Head of caudate nucleus (tissue), 42 donors: ENCODE measurements around the gene COMMD3.
A peak's percentile ranks its signal among the peaks of the same experiment; 100 is the strongest.

Experiments used
- DNase-seq, 42 donors: peaks; one replicate each; pipeline versions ENCODE4 v3.0.0 to v3.0.0-alpha.2; 2020 to 2021; ENCODE audit warnings: mixed read lengths in 7 of 42
- intact Hi-C: fragments of 100-400 bp; cut with DNase I; formaldehyde crosslinking; loops from one replicate; pipeline ENCODE4 v1.15.0; 2022

COMMD3 gene

DNA sequence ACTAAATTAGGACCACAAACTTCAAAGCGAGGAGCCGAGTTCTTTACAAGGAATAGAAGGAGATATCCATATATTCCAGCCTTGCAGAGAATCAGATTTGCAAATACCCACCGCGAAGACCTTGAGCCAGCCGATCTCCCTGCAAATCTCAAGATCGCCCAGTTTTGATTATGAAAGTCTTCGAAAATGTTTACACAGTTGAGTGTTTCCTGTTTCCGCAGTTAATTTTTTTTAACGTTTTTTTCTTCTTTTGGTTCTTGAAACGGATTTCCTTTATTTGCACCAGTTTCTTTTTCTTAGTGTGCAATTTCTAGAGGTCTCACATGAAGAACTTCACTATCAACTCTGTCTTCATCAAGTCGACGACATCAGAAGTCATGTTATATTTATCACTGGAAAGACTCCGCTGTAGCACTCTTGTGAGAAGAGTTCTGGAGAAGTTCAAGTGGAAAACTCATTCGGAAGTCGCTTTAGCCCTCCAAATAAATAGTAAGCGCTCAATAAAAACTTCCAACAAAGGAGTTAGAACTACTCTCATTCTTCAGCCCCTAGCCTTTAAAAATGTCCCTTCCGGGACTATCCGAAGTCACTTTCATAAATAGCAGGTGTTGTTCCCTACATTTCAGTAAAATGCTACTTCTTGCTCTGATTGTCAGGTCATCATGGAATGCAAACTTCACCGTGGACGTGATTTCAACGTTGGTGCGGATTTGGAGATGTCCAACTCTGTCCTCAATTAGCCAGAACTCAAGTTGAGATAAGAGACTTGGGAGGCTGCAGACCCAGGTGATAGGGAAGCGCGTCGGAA lies 17.2 kb downstream of the COMMD3 start:
- intact Hi-C loops = no loop called here
- DNase-seq = no peak

DNA sequence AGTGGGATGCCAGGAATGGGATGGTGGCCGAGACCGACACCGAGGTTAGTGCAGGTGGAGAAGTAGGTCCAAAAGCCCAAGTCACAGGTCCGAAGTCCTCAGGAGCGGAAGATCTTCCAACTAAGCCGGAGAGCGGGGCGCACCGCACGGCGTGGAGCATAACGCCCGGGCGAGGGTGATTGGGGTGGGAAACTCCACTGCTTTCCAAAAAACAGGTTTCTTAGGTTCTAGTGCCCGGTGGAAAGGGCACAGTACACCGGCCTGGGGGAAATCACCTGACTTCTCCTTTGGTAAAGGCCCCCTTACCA lies 17.7 kb downstream of the COMMD3 start:
- intact Hi-C loops = no loop called here
- DNase-seq = no peak

DNA sequence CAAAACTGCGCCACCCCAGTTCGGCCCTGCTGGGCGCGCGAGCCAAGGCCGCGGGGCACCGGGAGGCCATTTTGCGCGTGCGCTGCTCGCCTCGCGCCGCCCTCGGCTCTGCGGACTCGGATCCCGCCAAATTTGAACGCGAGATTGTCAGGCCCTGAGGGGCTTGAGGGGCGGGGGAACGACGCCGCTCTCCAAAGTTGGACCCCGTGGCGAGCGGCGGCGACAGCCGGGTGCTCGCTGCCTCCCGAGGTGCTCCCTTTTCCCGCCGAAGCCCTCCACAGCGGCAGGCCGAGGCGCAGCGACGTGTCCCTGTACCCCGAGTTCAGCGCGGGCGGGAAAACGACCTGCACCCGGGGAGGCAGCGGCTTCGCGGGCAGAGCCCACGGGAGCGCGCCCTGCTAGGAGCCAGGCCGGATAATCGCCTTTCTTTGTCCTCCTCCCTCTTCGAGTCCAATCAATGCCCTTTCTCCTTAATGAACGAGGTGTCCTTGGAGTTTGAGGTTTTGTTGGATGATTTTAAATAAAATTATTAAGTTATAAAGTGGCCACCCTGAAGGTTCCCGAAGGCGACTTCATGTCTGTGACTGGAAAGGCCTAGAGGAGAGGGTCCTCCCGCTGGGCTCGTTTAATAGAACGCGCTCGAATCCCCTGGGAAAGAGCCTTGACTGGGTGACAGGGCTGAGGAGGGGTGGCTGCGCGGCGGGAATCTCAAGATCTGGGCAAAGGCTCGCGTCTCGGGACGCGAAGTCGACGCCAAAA lies 18.4 kb downstream of the COMMD3 start:
- DNase-seq = peak in 4 of 42 donors; percentile 17 to 47 (median 26)
- intact Hi-C loops = no loop called here

DNA sequence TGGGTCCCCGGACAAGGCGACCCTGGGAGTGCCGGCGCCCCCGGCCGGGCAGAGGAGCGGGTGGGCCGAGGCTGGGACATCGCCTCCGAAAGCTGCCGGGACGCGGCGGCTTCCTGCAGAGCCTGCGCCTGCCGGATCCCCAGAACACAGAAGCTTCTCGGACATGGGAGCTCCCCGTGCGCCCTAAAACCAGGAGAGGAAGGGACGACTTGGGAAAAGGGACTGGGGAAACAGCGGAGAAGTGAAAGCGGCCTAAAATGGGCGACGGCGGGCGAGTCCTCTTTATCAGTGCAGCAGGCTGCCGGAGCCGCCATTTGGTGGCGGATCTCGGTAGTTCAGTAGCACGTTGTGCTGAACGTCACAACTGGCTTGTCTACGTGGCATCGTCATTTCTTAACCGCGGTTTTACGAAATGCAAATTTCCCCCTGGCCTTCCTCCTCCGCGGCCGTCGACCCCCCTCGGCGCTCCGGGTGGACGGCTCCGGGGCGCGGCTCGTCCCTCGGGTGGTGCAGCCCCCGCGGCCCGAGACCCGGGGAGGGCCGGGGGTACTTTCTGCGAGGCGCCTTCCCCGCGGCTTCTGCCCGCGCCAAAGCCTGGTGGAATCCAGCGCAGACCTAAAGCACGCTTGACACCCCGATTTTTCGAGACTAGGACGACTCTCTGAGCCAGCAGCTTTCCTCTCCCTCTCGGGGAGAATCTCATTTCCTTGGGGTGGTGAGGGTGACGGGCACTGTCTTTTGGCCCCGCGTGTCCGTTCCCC lies 19.2 kb downstream of the COMMD3 start:
- peak in 40 of 42 donors; percentile 25 to 76 (median 54) for DNase-seq
- intact Hi-C loops = no loop called here

DNA sequence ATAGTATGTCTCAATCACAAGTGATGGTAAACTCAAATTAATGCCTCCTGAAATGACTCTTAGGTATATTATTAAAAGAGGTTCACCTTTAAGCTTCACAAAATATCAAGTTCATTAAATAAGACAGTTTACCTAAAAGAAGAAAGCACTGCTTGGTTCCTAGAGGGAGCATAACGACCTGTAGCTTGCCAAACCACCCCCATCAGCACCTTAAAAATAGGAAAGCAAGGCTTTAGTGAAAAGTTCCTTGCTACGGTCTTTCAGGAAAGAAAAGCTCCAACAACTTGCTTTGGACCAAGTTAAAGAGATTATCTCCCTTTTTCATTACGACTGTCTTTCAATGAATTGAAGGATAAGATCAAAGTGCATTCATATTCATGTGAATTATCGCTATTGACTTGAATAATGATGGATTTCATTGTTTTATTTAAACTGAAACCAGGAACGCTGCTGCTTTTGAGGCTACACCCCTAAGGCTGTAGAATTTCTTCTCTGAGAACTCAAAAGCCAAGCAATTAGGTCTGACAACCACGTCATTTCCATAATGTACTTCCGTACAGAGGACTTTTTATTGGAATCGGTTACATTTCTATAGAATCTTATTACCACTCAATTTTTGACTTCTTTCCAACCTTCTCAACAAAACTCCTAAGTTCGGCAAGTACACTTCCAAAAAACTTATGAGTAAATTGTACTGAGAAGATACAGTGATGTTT lies 22.2 kb downstream of the COMMD3 start:
- intact Hi-C loops = no loop called here
- no peak for DNase-seq

DNA sequence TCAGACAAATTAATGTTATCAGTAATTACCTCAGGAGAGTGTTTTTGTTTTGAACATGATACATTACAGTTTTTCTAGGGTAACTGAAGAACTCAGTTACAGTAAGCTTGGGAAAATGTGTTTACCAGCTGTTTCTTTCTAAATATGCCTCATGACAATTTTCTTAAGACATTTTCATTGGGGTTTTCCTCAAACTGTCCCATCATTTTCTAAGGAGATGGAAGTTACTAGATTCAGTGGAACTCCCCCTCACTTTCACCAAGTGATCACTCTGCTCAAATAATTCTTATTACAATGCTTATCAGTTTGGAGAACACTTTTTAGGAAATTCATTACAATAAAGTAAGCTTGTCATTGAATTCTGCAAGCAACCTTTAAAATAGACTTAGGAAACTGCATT lies 22.7 kb downstream of the COMMD3 start:
- intact Hi-C loops = no loop called here
- no peak for DNase-seq

DNA sequence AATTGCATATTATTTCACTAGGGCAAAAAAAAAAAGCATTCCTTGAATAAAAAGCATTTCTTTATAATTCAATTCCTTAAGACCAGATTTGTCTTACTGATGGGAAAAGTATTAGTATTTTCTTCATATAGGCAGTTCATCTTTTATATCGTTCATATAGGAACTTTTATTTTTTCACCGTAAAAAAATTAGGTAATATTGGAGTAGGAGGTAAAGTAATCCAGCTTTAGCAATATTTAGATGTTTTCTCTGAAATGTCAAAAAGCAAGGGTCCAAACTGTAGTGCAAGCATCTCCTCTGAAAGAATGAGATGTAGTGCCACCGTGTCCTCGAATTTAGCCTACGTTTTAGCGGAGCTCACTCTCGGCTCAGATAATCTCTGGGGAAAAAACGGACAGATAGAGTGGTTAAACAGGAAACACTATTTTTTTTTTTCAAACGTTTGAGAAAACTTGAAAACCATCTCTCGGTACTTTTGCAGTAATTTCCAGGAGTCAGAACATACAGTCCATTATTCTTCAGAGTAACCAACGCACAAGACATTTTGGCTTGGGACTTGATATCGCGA lies 23.7 kb downstream of the COMMD3 start:
- intact Hi-C loops = loop anchor here (5.0 kb wide), 1 partner anchor 97 kb away; no protein-coding TSS in a partner anchor
- DNase-seq = peak in 2 of 42 donors; percentile 21 to 23

DNA sequence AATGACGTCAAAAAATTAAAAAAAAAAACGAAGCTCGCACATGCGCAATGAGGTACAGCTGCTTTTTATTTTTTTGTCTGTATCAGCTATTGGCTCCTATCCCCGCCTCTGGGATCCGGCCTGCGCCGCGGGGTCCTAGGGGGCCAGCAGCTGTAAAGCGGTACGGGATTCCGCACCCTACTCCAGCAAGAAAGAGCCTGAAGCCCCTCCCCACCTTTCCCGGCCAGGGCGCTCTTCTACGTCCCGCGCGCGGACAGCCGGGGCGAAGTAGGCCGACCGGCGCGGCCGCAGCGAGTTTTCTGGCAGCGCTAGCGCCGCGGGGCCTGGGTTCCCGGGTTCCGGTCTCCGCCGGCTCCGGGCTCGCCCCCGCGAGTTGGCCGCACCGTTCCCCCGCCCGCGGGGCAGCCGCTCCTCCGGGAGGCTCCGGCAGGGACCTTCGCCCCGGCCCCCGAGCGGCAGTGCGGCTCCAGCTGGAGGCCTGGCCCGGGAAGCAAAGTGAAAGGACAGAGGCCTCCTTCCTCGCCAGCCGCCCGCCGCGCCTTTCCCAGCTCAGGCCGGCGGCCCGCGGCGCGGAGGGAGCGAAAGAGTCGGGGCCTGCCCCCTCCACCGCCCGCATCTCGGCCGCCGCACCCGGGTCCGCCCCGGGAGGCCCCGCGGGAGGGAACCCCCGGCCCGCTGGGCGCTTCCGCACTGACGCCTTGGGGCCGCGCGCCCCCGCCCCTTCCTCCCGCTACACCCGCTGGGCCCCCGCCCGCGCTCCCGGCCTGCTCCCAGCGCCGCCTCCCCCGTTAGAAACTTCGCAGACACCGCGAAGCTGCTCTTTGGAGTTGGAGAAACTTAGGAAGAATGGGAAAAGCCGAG lies 24.4 kb downstream of the COMMD3 start:
- intact Hi-C loops = loop anchor here (5.0 kb wide), 1 partner anchor 97 kb away; no protein-coding TSS in a partner anchor
- peak; percentile 24 to 84 (median 72) for DNase-seq

DNA sequence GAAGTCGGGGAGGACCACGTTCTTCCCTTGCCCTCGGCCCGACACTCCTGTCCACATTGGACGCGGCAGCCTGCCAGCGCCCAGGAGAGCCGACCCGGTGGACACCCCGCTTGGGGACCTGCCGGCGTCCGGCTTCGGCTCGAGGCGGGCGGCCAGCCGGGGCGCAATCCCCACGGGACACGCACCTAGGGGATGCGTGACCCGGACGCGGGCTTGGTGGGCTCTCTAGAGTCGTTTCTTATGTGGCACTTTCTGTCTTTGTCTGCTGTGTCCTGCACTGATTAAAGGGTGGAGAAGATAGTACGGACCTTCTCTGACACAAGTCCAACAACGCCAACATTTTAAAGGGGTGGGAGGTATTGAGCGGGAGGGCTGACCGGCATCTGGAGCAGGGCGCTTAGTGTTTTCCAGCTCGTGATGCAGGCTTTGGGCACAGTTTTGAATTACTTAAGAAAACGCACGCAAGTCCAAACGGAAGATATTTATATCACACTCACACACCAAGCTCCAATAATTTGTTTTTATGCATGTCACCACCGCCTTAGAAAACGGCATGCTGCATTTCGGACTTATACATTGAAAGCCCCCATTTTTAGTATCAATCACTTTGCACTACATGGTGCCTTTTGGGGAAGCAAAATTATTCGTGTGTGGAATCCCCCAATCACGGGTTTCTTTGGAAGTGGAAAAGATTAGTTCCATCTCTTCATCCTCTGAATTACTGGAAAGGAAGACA lies 25.2 kb downstream of the COMMD3 start:
- peak in 3 of 42 donors; percentile 18 to 37 (median 30) for DNase-seq

DNA sequence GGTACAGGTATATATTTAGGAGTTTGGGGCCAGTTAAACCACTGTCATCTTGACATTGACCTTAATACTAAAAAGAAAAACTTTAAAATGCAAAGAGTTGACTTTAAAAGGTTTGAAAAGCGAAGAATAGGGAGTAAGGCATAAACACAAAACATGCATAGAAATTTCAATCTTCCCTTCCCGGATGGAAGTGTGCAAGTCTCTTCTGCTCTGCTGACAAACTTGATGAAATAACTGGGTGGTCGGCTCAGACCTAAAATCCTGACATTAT lies 25.7 kb downstream of the COMMD3 start:
- intact Hi-C loops = loop anchor here (5.0 kb wide), 1 partner anchor 95 kb away; no protein-coding TSS in a partner anchor
- DNase-seq = no peak

More for the DNA sequence above, 25.2 kb downstream of the COMMD3 start:
- intact Hi-C loops = loop anchor here (5.0 kb wide), 1 partner anchor 96 kb away; no protein-coding TSS in a partner anchor

DNA sequence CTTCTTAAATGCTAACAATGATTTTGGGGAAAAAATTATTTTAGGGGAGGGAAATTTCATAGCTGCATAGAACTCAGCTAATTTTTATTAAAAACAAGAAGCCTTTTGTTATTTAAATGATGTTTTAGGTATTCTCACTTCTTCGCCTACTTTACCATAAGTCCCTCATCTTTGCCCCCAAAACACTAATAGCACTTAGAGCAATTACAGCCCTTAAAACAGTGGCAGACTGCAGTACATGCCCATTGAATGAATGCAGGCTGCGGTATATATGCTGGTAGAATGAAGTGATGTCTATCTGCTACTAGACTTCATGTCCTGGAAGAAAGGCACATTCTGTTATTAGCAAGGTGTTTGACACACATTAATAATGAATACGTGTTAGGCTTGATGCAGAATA lies 26.2 kb downstream of the COMMD3 start:
- intact Hi-C loops = loop anchor here (5.0 kb wide), 1 partner anchor 95 kb away; no protein-coding TSS in a partner anchor
- no peak for DNase-seq

DNA sequence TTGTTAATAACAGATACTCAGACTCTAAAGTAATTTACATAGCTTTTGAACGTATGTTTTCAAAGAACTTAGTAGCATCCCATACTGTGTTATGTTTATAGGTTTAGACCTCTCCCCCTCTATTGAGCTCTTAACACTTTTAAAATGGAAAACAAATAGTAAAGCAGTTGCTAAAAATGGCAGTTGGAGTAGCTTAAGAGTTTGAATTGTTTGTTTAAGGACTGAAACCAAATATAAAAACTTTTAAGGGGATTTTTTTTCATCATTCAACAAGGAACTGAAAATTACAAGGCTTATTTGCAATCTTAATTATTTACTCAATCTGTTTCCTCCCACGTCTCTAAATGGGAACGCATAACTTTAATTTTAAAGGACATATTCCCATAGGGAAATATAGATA lies 27.5 kb downstream of the COMMD3 start:
- intact Hi-C loops = loop anchor here (5.0 kb wide), 1 partner anchor 94 kb away; no protein-coding TSS in a partner anchor

DNA sequence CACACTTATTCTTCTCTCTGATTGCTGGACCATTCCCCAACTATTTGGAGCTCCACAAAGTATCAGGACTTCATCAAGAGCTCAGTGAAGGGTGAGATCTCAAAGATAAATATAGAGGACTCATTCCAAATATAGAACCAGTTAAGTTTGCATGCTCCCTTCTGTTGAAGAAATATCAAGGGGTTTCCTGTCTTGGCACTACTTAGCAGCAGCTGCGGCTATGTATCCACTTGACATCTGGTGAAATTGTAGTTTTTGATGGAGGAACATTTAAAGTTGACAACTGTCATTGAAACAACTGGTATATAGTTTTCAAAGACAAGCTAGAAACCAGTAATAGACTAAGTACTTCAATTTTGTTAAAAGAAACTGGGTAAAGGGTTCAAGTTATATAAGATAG lies 28.1 kb downstream of the COMMD3 start:
- intact Hi-C loops = loop anchor here (5.0 kb wide), 1 partner anchor 93 kb away; no protein-coding TSS in a partner anchor
- DNase-seq = no peak

More for the DNA sequence above, 27.5 kb downstream of the COMMD3 start:
- no peak for DNase-seq

DNA sequence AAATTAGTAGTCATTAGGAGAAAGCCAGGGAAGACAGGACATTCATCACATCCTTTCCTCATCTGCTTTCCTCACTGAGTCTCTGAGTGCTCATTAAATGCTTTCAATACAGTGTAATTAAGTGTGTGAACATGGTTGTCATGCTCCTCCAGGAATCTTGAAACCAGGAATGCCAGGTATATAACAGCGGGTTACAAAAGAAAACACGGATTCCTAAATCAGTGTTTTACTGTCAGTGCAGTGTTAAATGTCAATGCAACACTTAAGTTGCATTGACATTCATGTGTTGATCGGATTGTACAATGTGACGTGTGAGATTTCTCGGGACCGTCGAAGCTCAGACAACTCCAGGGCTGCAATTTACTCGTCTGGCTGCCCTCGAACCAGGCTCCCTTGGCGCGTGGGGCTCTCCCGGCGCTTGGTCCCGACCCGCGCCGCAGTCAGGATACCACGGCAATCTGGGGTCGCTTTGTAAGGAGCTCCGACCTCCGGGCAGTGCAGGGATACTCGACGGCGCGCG lies 28.7 kb downstream of the COMMD3 start:
- no peak for DNase-seq
- intact Hi-C loops = loop anchor here (5.0 kb wide), 1 partner anchor 92 kb away; no protein-coding TSS in a partner anchor

DNA sequence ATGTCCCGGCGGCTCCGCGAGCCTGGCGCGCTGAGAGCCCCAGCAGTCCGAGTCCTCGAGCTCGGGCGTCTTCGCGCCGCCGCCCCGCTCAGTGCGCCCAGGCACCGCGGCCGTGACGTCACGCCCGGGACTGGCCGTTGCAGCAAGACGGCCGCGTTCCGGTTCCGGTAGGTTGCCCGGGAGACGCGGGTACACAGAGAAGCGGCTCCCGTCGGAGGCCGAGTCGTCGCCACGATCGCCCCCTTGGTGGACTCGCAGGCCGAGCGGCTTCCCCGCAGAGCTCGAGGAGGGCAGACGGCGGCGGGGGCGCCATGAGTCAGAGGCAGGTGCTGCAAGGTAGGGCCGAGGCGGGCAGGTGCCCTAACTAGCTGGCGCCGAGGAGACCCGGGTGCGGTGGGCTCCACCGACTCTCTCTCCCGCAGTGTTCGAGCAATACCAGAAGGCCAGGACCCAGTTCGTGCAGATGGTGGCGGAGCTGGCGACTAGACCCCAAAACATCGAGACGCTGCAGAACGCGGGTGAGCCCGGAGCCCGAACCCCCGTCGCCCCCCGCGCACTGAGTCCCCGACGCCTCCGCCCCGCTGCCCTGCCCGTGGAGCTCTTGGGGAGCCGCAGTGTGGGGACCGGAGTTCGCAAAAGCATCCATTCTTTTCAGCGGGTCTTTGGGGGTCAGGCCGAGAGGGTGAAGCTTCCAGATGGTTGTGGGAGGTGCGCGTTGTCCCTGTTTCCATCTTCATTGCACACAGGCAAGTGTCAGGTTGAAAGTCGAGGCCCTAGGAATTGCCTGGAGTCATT lies 29.3 kb downstream of the COMMD3 start, which contains the start of gene SPAG6:
SPAG6 (plus strand) TSS at position 196 of the 795 bp plus-strand sequence; CDS start at position 312, 116 bp downstream.
- peak in 41 of 42 donors; percentile 22 to 83 (median 62) for DNase-seq
- intact Hi-C loops = no loop called here
